ENCODE data around the gene MAML2.

DNA sequence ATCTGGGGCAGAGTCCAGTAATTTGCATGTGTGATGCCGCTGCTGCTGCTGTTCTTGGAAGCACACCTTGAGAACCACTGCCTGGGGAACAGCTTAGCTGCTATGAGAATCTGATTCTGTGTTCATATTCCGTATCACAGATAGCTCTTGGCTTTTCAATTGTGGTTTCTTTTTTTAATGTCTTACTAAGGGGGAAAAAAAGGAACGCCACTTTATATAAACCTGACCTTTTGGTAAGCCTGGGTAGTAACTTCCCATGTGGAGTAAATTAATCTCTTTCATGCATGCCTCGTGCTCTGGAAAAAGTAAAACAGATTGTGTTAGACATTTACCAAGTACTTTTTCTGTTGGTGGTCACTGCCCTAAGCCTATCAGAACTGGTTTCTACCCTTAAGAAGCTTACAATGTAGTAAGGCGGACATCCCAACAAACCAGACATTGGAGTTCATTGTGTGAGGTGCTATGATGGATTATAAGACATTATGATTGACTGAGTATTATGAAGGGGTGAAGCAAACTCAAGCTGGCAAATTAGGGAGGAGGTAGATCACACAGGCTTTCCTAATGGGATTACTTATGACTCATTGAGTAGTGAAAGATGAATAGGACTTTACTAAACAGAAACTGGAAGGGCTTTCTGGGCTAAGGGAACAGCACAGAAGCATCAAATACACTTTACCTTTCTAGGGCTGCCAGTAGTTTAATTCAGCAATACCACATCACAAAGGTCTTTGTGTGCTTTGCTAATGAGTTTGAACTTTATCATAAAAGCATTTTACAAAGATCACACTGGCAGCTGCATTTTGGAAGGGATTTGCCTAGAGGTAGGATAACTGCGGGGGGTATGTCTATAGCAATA lies 64.7 kb downstream of the MAML2 start:
- no peak for TF ChIP-seq CTCF (IDR thresholded peaks at IDR 0.05; ENCODE audit: low read length)
- TF ChIP-seq EZH2 (optimal IDR thresholded peaks at IDR 0.05; ENCODE audit: low read depth, low read length): no peak

All from MM.1S (cell line).